UCSD-AML1 (cell line): Measurements from ENCODE around the gene CD63.

ENCODE experiments used
- DNase-seq: peaks from one replicate; lab custom pipeline; 2025; ENCODE audit not compliant: unreplicated experiment; lab: John Stamatoyannopoulos, UW

Gene CD63

GRCh38 chr12:55723516-55724225, 5.1 kb downstream of the CD63 start:
- no peak for DNase-seq

GRCh38 chr12:55722948-55723347, 5.9 kb downstream of the CD63 start:
- DNase-seq = no peak

GRCh38 chr12:55721601-55722213, 7.1 kb downstream of the CD63 start:
- no peak for DNase-seq

GRCh38 chr12:55720894-55721444, 7.8 kb downstream of the CD63 start:
- DNase-seq = peak; percentile 35

- no peak for DNase-seq
Observed at GRCh38 chr12:55720071-55720564, 8.7 kb downstream of the CD63 start, which contains the start of gene RDH5. RDH5 (plus strand) TSS chr12:55720393; CDS start chr12:55721185, 792 bp downstream.

- DNase-seq = no peak
Observed at GRCh38 chr12:55719371-55719770, 9.4 kb downstream of the CD63 start.

- no peak for DNase-seq
Observed at GRCh38 chr12:55718624-55719275, 10.1 kb downstream of the CD63 start.

- DNase-seq = no peak
Observed at GRCh38 chr12:55718015-55718414, 10.8 kb downstream of the CD63 start.

GRCh38 chr12:55717011-55718007, 11.5 kb downstream of the CD63 start:
- DNase-seq = no peak

GRCh38 chr12:55716582-55716957, 12.2 kb downstream of the CD63 start:
- DNase-seq = no peak

- peak; percentile 92 for DNase-seq
Observed at GRCh38 chr12:55715833-55716581, 12.8 kb downstream of the CD63 start, which contains the start of gene BLOC1S1. BLOC1S1 (plus strand) TSS chr12:55716046; CDS start chr12:55716052, 6 bp downstream.

GRCh38 chr12:55715169-55715764, 13.5 kb downstream of the CD63 start:
- DNase-seq = no peak

GRCh38 chr12:55713721-55714120, 15.1 kb downstream of the CD63 start:
- no peak for DNase-seq

GRCh38 chr12:55712700-55713415, 16.0 kb downstream of the CD63 start:
- DNase-seq = no peak

GRCh38 chr12:55711786-55712553, 16.8 kb downstream of the CD63 start:
- DNase-seq = no peak

- no peak for DNase-seq
Observed at GRCh38 chr12:55708695-55709233, 20.0 kb downstream of the CD63 start.

GRCh38 chr12:55707841-55708694, 20.7 kb downstream of the CD63 start, which contains the start of gene ITGA7:
ITGA7 (minus strand) TSS chr12:55707904; CDS start chr12:55707682, 222 bp downstream.
- DNase-seq = no peak
